Ascending aorta (tissue), 2 donors: Measurements from ENCODE around the gene DGKQ. TPM values are rescaled to one million over a fixed set of nuclear protein-coding genes. Genes with fewer than 3 reads are reported as not detected.

Experiments
- DNase-seq, 2 donors: peaks; one replicate each; pipeline ENCODE4 v3.0.0-alpha.2; 2019; ENCODE audit warnings: low spot score in 2 of 2
- H3K27ac ChIP-seq, 2 donors: fragments of 200-600 bp; sonication (generic); one replicate each; pipeline ENCODE4 v1.5.1; 2016 to 2017; ENCODE audit warnings: mild to moderate bottlenecking in 1 of 2
- H3K27me3 ChIP-seq: fragments of 200-600 bp; sonication (generic); one replicate; pipeline ENCODE4 v1.5.1; 2017
- H3K36me3 ChIP-seq, 2 donors: fragments of 200-600 bp; sonication (generic); one replicate each; pipeline ENCODE4 v1.5.1; 2016
- H3K4me1 ChIP-seq, 2 donors: fragments of 200-600 bp; sonication (generic); one replicate each; pipeline ENCODE4 v1.5.1; 2016 to 2017; ENCODE audit warnings: mild to moderate bottlenecking in 1 of 2
- H3K4me3 ChIP-seq, 2 donors: fragments of 200-600 bp; sonication (generic); one replicate each; pipeline ENCODE4 v1.5.1; 2016 to 2017; ENCODE audit warnings: mild to moderate bottlenecking in 1 of 2
- H3K9me3 ChIP-seq, 2 donors: fragments of 200-600 bp; sonication (generic); one replicate each; pipeline ENCODE4 v1.5.1; 2016
- intact Hi-C: fragments of 100-400 bp; cut with DNase I; formaldehyde crosslinking; loops from one replicate; pipeline ENCODE4 v1.15.1; 2023
- total RNA-seq: library from RNA; depleted of rRNA; stranded (reverse); fragments of >200 nt; gene quantifications from one replicate; pipeline ENCODE4 v1.1.0, GENCODE V29; 2016
- TF ChIP-seq, protein P1 (sequence below), 3 experiments: fragments of 200-600 bp in 2 of 3; fragments of 450-650 bp in 1 of 3; sonication (generic) in 2 of 3; IDR thresholded peaks; one replicate each; pipeline ENCODE4 v1.5.1; 2016 to 2019; ENCODE audit warnings: antibody characterized with exemption in 3 of 3, mild to moderate bottlenecking in 1 of 3, moderate library complexity in 1 of 3

Gene DGKQ
- total RNA-seq, 1 donor from 2014 or later = 20.1 TPM

DNA sequence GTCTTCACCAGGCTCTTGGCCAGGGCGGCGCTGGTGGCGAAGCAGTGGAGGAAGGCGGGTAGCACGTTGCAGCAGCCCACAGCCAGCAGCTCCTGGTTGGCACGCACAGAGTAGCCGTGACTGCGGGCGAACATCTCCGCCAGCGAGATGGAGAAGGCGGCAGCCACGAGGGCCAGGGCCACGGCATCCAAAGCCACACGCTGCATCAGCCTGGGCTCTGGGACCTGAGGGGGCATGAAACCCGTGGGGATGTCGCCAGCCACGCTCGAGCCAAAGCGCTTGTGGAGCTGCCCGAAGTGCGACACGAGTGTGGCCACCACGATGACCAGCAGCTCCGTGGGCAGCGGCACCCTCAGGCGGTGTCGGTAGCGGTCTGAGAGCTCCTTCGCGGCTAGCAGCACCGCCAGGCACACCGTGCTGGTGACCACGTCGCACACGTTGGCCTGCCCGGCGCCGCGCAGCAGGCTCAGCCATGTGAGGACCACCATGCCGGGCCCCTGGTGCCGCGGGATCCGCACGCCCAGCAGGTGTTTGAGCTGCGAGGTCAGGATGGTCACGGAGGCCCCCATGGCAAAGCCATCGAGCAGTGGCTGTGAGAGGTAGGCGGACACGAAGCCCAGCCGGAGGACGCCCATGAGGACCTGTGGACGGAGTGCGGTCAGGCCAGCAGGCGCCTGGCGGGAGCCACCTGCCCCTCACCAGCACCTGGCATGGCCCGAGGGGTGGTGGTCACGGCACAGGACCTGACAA is 16.5 kb upstream of the DGKQ start:
- Histone ChIP-seq H3K27me3 (no peaks in the 10 kb centered on the region), H3K4me1 (peaks cover 4 to 14% of the 10 kb centered on the region in 2 donors), H3K9me3 (no peaks in the 10 kb centered on the region), H3K27ac (no peak overlapping the region), H3K4me3 (no peak overlapping the region), H3K36me3 (peaks cover 11 to 19% of the 10 kb centered on the region in 2 donors)
- peak in 1 of 2 donors; percentile 60 for DNase-seq
- TF ChIP-seq, protein P1, sequence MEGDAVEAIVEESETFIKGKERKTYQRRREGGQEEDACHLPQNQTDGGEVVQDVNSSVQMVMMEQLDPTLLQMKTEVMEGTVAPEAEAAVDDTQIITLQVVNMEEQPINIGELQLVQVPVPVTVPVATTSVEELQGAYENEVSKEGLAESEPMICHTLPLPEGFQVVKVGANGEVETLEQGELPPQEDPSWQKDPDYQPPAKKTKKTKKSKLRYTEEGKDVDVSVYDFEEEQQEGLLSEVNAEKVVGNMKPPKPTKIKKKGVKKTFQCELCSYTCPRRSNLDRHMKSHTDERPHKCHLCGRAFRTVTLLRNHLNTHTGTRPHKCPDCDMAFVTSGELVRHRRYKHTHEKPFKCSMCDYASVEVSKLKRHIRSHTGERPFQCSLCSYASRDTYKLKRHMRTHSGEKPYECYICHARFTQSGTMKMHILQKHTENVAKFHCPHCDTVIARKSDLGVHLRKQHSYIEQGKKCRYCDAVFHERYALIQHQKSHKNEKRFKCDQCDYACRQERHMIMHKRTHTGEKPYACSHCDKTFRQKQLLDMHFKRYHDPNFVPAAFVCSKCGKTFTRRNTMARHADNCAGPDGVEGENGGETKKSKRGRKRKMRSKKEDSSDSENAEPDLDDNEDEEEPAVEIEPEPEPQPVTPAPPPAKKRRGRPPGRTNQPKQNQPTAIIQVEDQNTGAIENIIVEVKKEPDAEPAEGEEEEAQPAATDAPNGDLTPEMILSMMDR (IDR thresholded peaks at IDR 0.05) = no peak
- intact Hi-C loops = no loop called here

DNA sequence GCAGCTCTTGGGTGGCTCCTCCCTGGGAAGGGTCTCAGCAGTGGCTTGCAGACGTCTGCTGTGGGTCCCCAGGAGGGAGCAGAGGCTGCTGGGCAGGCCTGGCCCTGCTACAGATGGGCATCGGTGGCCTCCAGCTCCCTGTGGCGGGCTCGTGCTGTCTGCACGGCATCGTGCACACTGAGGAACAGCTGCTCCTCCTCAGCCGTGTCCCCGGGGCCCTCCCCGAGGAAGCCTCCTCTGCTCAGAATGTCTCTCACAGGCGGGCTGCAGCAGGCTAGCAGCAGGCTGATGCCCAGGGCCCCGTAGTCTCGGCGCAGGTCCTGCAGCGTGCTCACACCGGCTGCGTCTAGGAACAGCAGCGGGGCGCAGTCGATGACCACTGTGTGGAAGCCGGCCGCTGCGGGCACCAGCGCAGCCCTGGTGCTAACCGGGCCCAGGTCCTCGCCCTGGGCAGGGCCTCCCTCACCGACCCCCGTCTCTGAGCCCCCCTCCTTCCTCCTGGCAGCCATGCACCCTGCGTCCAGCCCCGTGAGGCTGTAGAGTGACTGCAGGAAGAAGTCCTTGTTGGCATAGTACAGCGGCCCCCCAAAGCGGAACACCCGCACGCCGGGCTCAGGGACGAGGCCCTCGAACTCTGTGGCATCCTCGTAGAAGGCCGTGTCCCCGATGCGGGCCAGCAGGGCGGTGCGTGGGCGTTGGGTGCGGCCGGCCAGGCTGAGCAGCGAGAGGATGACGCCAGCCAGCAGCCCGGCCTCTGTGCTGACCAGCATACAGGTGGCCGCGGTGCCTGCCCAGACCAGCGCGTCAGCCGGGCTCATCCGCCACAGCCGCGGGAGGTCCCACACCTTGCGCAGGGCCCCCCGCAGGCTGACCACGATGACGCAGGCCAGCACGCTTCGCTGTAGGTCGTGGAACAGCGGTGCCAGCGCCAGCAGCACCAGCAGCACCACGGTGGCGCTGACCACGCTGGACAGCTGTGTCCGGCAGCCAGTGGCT is 15.7 kb upstream of the DGKQ start:
- Histone ChIP-seq H3K27me3 (no peaks in the 10 kb centered on the region), H3K4me3 (no peak overlapping the region), H3K9me3 (no peaks in the 10 kb centered on the region), H3K36me3 (peaks cover 11 to 19% of the 10 kb centered on the region in 2 donors), H3K4me1 (peaks cover 4 to 14% of the 10 kb centered on the region in 2 donors), H3K27ac (no peak overlapping the region)
- intact Hi-C loops = no loop called here
- peak in 1 of 2 donors; percentile 62 for DNase-seq
- TF ChIP-seq, protein P1 (IDR thresholded peaks at IDR 0.05) = no peak

DNA sequence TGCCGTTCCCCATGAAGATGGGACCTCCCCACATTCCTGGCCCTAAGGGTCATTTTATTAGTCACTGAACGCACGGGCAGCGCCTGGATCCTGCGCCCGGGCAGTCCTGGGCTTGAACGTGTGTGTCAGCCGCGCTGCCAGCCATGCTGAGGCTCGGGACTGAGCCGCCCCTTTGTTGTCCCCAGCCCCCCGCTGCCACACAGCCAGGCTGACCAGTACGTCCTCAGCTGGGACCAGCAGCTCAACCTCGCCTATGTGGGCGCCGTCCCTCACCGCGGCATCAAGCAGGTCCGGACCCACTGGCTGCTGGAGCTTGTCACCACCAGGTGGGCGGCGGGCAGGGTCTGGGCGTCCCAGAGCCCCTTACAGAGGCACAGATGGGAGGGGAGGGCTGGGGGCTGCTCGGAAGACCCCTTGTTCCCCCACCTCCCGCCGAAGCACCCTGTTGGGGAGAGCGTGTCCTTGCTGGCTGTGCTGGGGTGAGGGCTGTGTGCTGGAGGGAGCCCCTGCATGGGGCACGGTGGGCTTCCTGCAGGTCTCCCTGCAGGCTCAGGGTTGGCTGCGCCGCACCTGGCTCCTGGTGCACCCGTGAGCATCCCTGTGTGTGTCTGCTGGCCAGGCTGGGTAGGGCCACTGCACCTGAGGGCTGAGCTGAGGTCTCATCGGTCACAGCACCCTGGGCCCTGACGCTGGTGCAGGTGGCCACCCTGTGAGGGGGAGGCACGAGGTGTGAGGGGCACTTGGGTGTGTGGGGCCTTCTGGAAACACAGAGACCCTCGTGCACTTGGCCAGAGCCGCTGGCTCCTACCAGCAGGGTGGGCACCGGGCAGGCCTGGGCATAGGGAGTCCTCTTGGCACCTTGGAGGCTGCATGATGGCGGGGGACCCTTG is 14.5 kb upstream of the DGKQ start:
- intact Hi-C loops = no loop called here
- Histone ChIP-seq H3K9me3 (no peaks in the 10 kb centered on the region), H3K36me3 (peaks cover 11 to 19% of the 10 kb centered on the region in 2 donors), H3K4me1 (peaks cover 4 to 14% of the 10 kb centered on the region in 2 donors), H3K27ac (no peak overlapping the region), H3K27me3 (no peaks in the 10 kb centered on the region), H3K4me3 (peak overlapping the region; percentile 71 to 76)
- TF ChIP-seq, protein P1 (IDR thresholded peaks at IDR 0.05) = no peak
- peak in 1 of 2 donors; percentile 63 for DNase-seq

DNA sequence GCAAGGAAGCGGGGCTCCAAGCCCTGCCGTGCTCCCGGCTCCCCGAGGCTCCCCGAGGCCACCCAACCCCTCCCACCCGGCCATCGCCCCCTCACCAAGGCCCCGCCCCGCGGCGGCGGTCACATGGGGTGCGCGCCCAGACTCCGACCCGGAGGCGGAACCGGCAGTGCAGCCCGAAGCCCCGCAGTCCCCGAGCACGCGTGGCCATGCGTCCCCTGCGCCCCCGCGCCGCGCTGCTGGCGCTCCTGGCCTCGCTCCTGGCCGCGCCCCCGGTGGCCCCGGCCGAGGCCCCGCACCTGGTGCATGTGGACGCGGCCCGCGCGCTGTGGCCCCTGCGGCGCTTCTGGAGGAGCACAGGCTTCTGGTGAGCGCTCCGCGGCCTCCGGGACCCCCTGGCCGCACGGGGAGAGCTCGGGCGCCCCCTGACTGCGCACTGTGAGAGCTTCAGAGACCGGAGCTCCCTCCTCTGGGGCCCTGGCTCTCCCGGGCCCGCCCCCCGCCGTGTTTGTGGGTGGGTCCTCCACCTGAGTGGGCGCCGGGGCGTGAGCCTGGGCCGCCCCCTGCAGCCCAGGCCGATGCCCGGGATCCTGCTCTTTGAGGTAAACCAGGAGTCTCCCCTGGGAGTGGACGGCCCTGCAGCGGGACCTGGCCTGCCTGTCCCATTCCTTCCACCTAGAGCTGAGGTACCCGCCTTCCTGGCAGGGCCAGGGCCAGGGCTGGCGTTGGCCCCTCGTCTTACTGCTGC is 13.7 kb upstream of the DGKQ start, which contains the start of gene IDUA:
Gene IDUA (plus strand): TSS at position 166 of the 745 bp plus-strand sequence. CDS start 41 bp downstream, at position 207.
- H3K36me3 ChIP-seq = peaks cover 11 to 19% of the 10 kb centered on the region in 2 donors
- H3K4me3 ChIP-seq = peak within 1 kb of the TSS; percentile 71 to 76
- peak; percentile 35 to 88 for DNase-seq
- intact Hi-C loops = no loop called here
- no peak within 1 kb of the TSS for H3K27ac ChIP-seq
- no peaks in the 10 kb centered on the region for H3K9me3 ChIP-seq
- TF ChIP-seq, protein P1 (IDR thresholded peaks at IDR 0.05) = peak; percentile 7 to 48 (median 44)
- H3K27me3 ChIP-seq = no peaks in the 10 kb centered on the region
- H3K4me1 ChIP-seq = peaks cover 4 to 14% of the 10 kb centered on the region in 2 donors
